H1 (cell line): ENCODE results near the gene TYR. TPM values are rescaled to one million over a fixed set of nuclear protein-coding genes. Genes with fewer than 3 reads are reported as not detected.
"Not testable (repeated sequence)": the region's sequence is repeated elsewhere in the genome, so short reads cannot be mapped to it uniquely, and the experiment has no call there.

Experiments used
- CTCF ChIA-PET: fragments of 300-600 bp; sonication (Branson Sonifier 250); formaldehyde crosslinking; loops from one replicate; lab custom pipeline; 2021; ENCODE audit not compliant: partially characterized antibody; lab: Charles Lee
- POLR2A ChIA-PET: fragments of 300-600 bp; sonication (Branson Sonifier 250); formaldehyde crosslinking; loops from one replicate; lab custom pipeline; 2021; ENCODE audit warnings: inconsistent platforms; ENCODE audit not compliant: partially characterized antibody; lab: Charles Lee
- DNase-seq, 2 experiments: peaks; one replicate each; pipeline versions ENCODE4 v3.0.0 to v3.0.0-alpha.2; 2010 to 2022; ENCODE audit warnings: low spot score in 2 of 2, low read depth in 1 of 2, mixed read lengths in 1 of 2
- FAIRE-seq: peaks from 2 replicates; lab custom pipeline; 2011; peaks lifted over from hg19 to GRCh38; lab: Jason Lieb, UNC
- H2AFZ ChIP-seq: 2 replicates; pipeline ENCODE4 v1.8.1; 2012; ENCODE audit warnings: low read length, inconsistent platforms
- H2AK5ac ChIP-seq: 2 replicates; pipeline ENCODE4 v1.6.1; 2013; ENCODE audit warnings: low read depth, low read length
- H2BK120ac ChIP-seq: replicated peaks from 2 replicates; pipeline ENCODE3; 2013; ENCODE audit warnings: low read depth, low read length, inconsistent platforms
- H2BK12ac ChIP-seq: 2 replicates; pipeline ENCODE4 v1.6.1; 2013; ENCODE audit warnings: low read depth, low read length
- H2BK15ac ChIP-seq: 2 replicates; pipeline ENCODE4 v1.6.1; 2013; ENCODE audit warnings: low read length
- H2BK20ac ChIP-seq: 2 replicates; pipeline ENCODE4 v1.6.1; 2013; ENCODE audit warnings: low read length
- H2BK5ac ChIP-seq: 2 replicates; pipeline ENCODE4 v1.6.1; 2013; ENCODE audit warnings: low read depth, low read length
- H3K14ac ChIP-seq: 2 replicates; pipeline ENCODE4 v1.6.1; 2013; ENCODE audit warnings: inconsistent platforms; ENCODE audit not compliant: insufficient read length
- H3K18ac ChIP-seq: 2 replicates; pipeline ENCODE4 v1.6.1; 2013; ENCODE audit warnings: low read length; ENCODE audit errors: extremely low read depth
- H3K23ac ChIP-seq: 2 replicates; pipeline ENCODE4 v1.6.1; 2013; ENCODE audit warnings: inconsistent platforms; ENCODE audit not compliant: insufficient read length
- H3K23me2 ChIP-seq: 2 replicates; pipeline ENCODE4 v1.6.1; 2013; ENCODE audit warnings: low read depth, low read length
- H3K27ac ChIP-seq: 2 replicates; pipeline ENCODE4 v1.6.1; 2011; ENCODE audit warnings: low read depth, low read length, inconsistent platforms
- H3K27me3 ChIP-seq, 4 experiments: replicated peaks in 1 of 4; 1 replicate in 1 of 4; 2 replicates in 3 of 4; pipeline versions ENCODE4 v1.6.1 to v1.8.1; 2011 to 2013; ENCODE audit warnings: low read length in 3 of 4, mild to moderate bottlenecking in 3 of 4, inconsistent platforms in 2 of 4, mixed read lengths in 2 of 4, moderate library complexity in 1 of 4; ENCODE audit not compliant: control insufficient read depth in 3 of 4, insufficient read depth in 3 of 4; ENCODE audit errors: extremely low read depth in 1 of 4
- H3K36me3 ChIP-seq, 4 experiments: 2 replicates each; pipeline versions ENCODE4 v1.6.1 to v1.8.1; 2011 to 2013; ENCODE audit warnings: mild to moderate bottlenecking in 4 of 4, low read length in 3 of 4, moderate library complexity in 2 of 4, control low read depth in 1 of 4, inconsistent platforms in 1 of 4; ENCODE audit not compliant: insufficient read depth in 4 of 4, control insufficient read depth in 2 of 4
- H3K4ac ChIP-seq: replicated peaks from 2 replicates; pipeline ENCODE3; 2013; ENCODE audit warnings: low read length, low read depth, mixed read lengths, inconsistent platforms; ENCODE audit not compliant: insufficient read length
- H3K4me1 ChIP-seq, 4 experiments: replicated peaks in 1 of 4; 1 replicate in 1 of 4; 2 replicates in 3 of 4; pipeline versions ENCODE4 v1.6.1 to v1.8.1; 2011 to 2013; ENCODE audit warnings: low read length in 3 of 4, inconsistent platforms in 2 of 4, mixed read lengths in 1 of 4; ENCODE audit not compliant: insufficient read depth in 4 of 4, control insufficient read depth in 3 of 4
- H3K4me2 ChIP-seq, 2 experiments: 2 replicates each; pipeline versions ENCODE4 v1.6.1 to v1.8.1; 2011 to 2013; ENCODE audit warnings: low read depth in 2 of 2, low read length in 2 of 2, control low read depth in 1 of 2, inconsistent platforms in 1 of 2, mild to moderate bottlenecking in 1 of 2; ENCODE audit not compliant: insufficient read depth in 1 of 2
- H3K4me3 ChIP-seq, 4 experiments: fragments of 200-600, 300-600 bp in 1 of 4; sonication (generic), shearing (Covaris generic), sonication (Bioruptor Twin) in 1 of 4; 2 replicates each; pipeline versions ENCODE4 v1.5.1 to v1.8.1; 2011 to 2016; ENCODE audit warnings: low read length in 4 of 4, low read depth in 3 of 4, control low read depth in 2 of 4, inconsistent platforms in 2 of 4, mild to moderate bottlenecking in 2 of 4, mixed read lengths in 1 of 4, moderate library complexity in 1 of 4; ENCODE audit not compliant: insufficient read depth in 2 of 4; ENCODE audit errors: extremely low read depth in 1 of 4
- H3K56ac ChIP-seq: replicated peaks from 2 replicates; pipeline ENCODE3; 2013; ENCODE audit warnings: low read depth, mild to moderate bottlenecking, mixed read lengths, low read length, inconsistent platforms; ENCODE audit not compliant: insufficient read length
- H3K79me1 ChIP-seq: 2 replicates; pipeline ENCODE4 v1.6.1; 2013; ENCODE audit warnings: low read depth, low read length, control low read depth
- H3K79me2 ChIP-seq, 2 experiments: 2 replicates each; pipeline versions ENCODE4 v1.6.1 to v1.8.1; 2012 to 2013; ENCODE audit warnings: low read length in 2 of 2, mild to moderate bottlenecking in 2 of 2, inconsistent platforms in 1 of 2; ENCODE audit not compliant: insufficient read depth in 2 of 2, control insufficient read depth in 1 of 2
- H3K9ac ChIP-seq, 4 experiments: replicated peaks in 1 of 4; 1 replicate in 1 of 4; 2 replicates in 3 of 4; pipeline versions ENCODE4 v1.6.1 to v1.8.1; 2011 to 2013; ENCODE audit warnings: low read depth in 3 of 4, low read length in 3 of 4, control low read depth in 2 of 4, mild to moderate bottlenecking in 2 of 4, moderate library complexity in 2 of 4, inconsistent platforms in 1 of 4; ENCODE audit errors: extremely low read depth in 1 of 4
- H3K9me3 ChIP-seq, 2 experiments: 2 replicates each; pipeline versions ENCODE4 v1.6.1 to v1.8.1; 2012 to 2013; ENCODE audit warnings: mild to moderate bottlenecking in 2 of 2, moderate library complexity in 2 of 2, control low read depth in 1 of 2, inconsistent platforms in 1 of 2, low read depth in 1 of 2, low read length in 1 of 2, mixed read lengths in 1 of 2; ENCODE audit not compliant: insufficient read depth in 2 of 2
- H4K20me1 ChIP-seq, 2 experiments: replicated peaks in 1 of 2; 2 replicates each; pipeline versions ENCODE3 to v1.8.1; 2011 to 2013; ENCODE audit warnings: inconsistent platforms in 2 of 2, low read length in 2 of 2, mild to moderate bottlenecking in 1 of 2; ENCODE audit not compliant: insufficient read depth in 2 of 2, control insufficient read depth in 1 of 2
- H4K5ac ChIP-seq: 2 replicates; pipeline ENCODE4 v1.6.1; 2013; ENCODE audit warnings: low read length, low read depth, mixed read lengths, inconsistent platforms; ENCODE audit not compliant: insufficient read length
- H4K8ac ChIP-seq: 2 replicates; pipeline ENCODE4 v1.8.0; 2013; ENCODE audit warnings: mild to moderate bottlenecking, moderate library complexity, low read length, inconsistent platforms; ENCODE audit not compliant: insufficient read depth; ENCODE audit errors: extremely low read depth
- H4K91ac ChIP-seq: replicated peaks from 2 replicates; pipeline ENCODE3; 2013; ENCODE audit warnings: low read length, mixed read lengths, inconsistent platforms; ENCODE audit not compliant: insufficient read length
- WGBS, 2 experiments: shearing (Covaris generic) in 1 of 2; methylation state at CpG; one replicate each; pipeline versions ENCODE4 v1.1.6 to v1.1.7; 2013 to 2015; ENCODE audit warnings: low lambda C conversion rate in 2 of 2, mixed read lengths in 2 of 2, inconsistent platforms in 1 of 2, low coverage in 1 of 2, missing lambda C conversion rate in 1 of 2; ENCODE audit not compliant: insufficient replicate concordance in 2 of 2, insufficient coverage in 1 of 2, insufficient read length in 1 of 2; ENCODE audit errors: extremely low coverage in 1 of 2, missing lambda C conversion rate in 1 of 2; 5-methylcytosine and 5-hydroxymethylcytosine counted together
- polyA plus RNA-seq, 7 experiments: library from polyadenylated mRNA; depleted of rRNA in 3 of 7; stranded (reverse) in 5 of 7; unstranded in 2 of 7; fragments of >200 nt in 5 of 7; fragments of 200-250 nt in 2 of 7; gene quantifications; 1 replicate in 5 of 7; 2 replicates in 1 of 7; 4 replicates in 1 of 7; pipeline versions ENCODE4 v1.2.1 to v1.2.3, GENCODE V29; 2011 to 2013; ENCODE audit warnings: missing spikeins in 2 of 7, mixed read lengths in 2 of 7
- total RNA-seq: library from RNA; stranded (reverse); fragmentation: NEBNext Ultra II Directional; extraction: Animal tissue kit (Norgen Biotek cat#: 25700); gene quantifications from 2 replicates; pipeline ENCODE4 v1.2.1, GENCODE V29; 2021

TYR gene
- total and polyA plus RNA-seq, 2 of the 8 experiments (the other 6 are each of a cell fraction or from before 2014, with no cell fraction given): not detected

- DNase-seq, H3K27ac ChIP-seq, H2BK5ac ChIP-seq, POLR2A ChIA-PET, H2AK5ac ChIP-seq, H2BK120ac ChIP-seq, H3K4ac ChIP-seq, H2BK15ac ChIP-seq, H4K20me1 ChIP-seq, H3K9ac ChIP-seq, H3K4me3 ChIP-seq, H3K14ac ChIP-seq, H3K79me2 ChIP-seq, H3K79me1 ChIP-seq, H4K5ac ChIP-seq, H4K8ac ChIP-seq, H3K23ac ChIP-seq, H3K9me3 ChIP-seq, H3K27me3 ChIP-seq, H2AFZ ChIP-seq, H3K23me2 ChIP-seq, H3K56ac ChIP-seq, H4K91ac ChIP-seq, H2BK20ac ChIP-seq, H3K4me2 ChIP-seq, CTCF ChIA-PET, H3K36me3 ChIP-seq, H2BK12ac ChIP-seq, FAIRE-seq, H3K4me1 ChIP-seq, H3K18ac ChIP-seq: not testable (repeated sequence)
These were observed 162.8 kb downstream of the TYR start for GRCh38 chr11:89340450-89340849.

GRCh38 chr11:89342880-89343572 lies 165.4 kb downstream of the TYR start:
- H3K4me3 ChIP-seq, H4K8ac ChIP-seq, H3K56ac ChIP-seq, FAIRE-seq, H3K4ac ChIP-seq, DNase-seq, H3K36me3 ChIP-seq, H3K27me3 ChIP-seq, H2BK5ac ChIP-seq, H3K4me2 ChIP-seq, H4K91ac ChIP-seq, H2BK15ac ChIP-seq, H2AK5ac ChIP-seq, H3K9me3 ChIP-seq, H3K23ac ChIP-seq, H2AFZ ChIP-seq, H2BK12ac ChIP-seq, H3K9ac ChIP-seq, H4K20me1 ChIP-seq, H3K79me1 ChIP-seq, H4K5ac ChIP-seq, H3K23me2 ChIP-seq, H3K79me2 ChIP-seq, H3K27ac ChIP-seq, H3K14ac ChIP-seq, H2BK120ac ChIP-seq, H3K4me1 ChIP-seq, H2BK20ac ChIP-seq, H3K18ac ChIP-seq, POLR2A ChIA-PET: not testable (repeated sequence)
- 86% methylated on average over 3 of the region's 3 CpGs; no CpG with 5 or more reads in 1 of the 2 experiments for WGBS, 2 experiments
- CTCF ChIA-PET: interaction anchor here (0.6 kb wide), 1 partner anchor 15 kb away, joined by 3 read pairs; no protein-coding TSS in a partner anchor
